Fibroblast of lung (primary cell): ENCODE measurements around the gene BTF3. TPM values are rescaled to one million over a fixed set of nuclear protein-coding genes. Genes with fewer than 3 reads are reported as not detected.

Experiments used
- DNase-seq, 2 donors: peaks; one replicate each; pipeline versions ENCODE4 v3.0.0 to v3.0.0-alpha.2; 2010; ENCODE audit warnings: low read depth in 2 of 2
- H2AFZ ChIP-seq: 2 replicates; pipeline ENCODE4 v1.5.1; 2012; ENCODE audit warnings: low read length, control low read depth, inconsistent platforms
- H3K27ac ChIP-seq: 2 replicates; pipeline ENCODE4 v1.5.1; 2011; ENCODE audit warnings: low read length, control low read depth; ENCODE audit not compliant: insufficient read depth
- H3K27me3 ChIP-seq: 2 replicates; pipeline ENCODE4 v1.5.1; 2011; ENCODE audit warnings: mild to moderate bottlenecking, low read length; ENCODE audit not compliant: control insufficient read depth, insufficient read depth
- H3K36me3 ChIP-seq: 2 replicates; pipeline ENCODE4 v1.5.1; 2011; ENCODE audit warnings: low read length; ENCODE audit not compliant: control insufficient read depth, insufficient read depth
- H3K4me1 ChIP-seq: 2 replicates; pipeline ENCODE4 v1.5.1; 2011; ENCODE audit warnings: low read length; ENCODE audit not compliant: control insufficient read depth, insufficient read depth; ENCODE audit errors: extremely low read depth
- H3K4me2 ChIP-seq: 2 replicates; pipeline ENCODE4 v1.5.1; 2011; ENCODE audit warnings: low read length, control low read depth; ENCODE audit not compliant: insufficient read depth; ENCODE audit errors: extremely low read depth
- H3K4me3 ChIP-seq, 4 experiments: fragments of 200-600 bp in 1 of 4; sonication (generic) in 1 of 4; replicated peaks in 1 of 4; 2 replicates each; pipeline ENCODE4 v1.5.1; 2011 to 2016; ENCODE audit warnings: low read length in 4 of 4, low read depth in 3 of 4, mild to moderate bottlenecking in 3 of 4, control low read depth in 2 of 4, inconsistent platforms in 1 of 4, mixed read lengths in 1 of 4; ENCODE audit not compliant: insufficient read depth in 1 of 4; ENCODE audit errors: control extremely low read depth in 1 of 4
- H3K79me2 ChIP-seq: 2 replicates; pipeline ENCODE4 v1.5.1; 2012; ENCODE audit warnings: mild to moderate bottlenecking, low read length, inconsistent platforms; ENCODE audit not compliant: control insufficient read depth, insufficient read depth
- H3K9ac ChIP-seq: 2 replicates; pipeline ENCODE4 v1.5.1; 2011; ENCODE audit warnings: mild to moderate bottlenecking, low read length, control low read depth; ENCODE audit not compliant: insufficient read depth
- H3K9me3 ChIP-seq: 2 replicates; pipeline ENCODE4 v1.5.1; 2012; ENCODE audit warnings: low read depth, low read length; ENCODE audit not compliant: control insufficient read depth, insufficient read depth
- H4K20me1 ChIP-seq: 2 replicates; pipeline ENCODE4 v1.5.1; 2011; ENCODE audit warnings: low read length; ENCODE audit not compliant: control insufficient read depth, insufficient read depth; ENCODE audit errors: extremely low read depth
- CTCF ChIP-seq, 2 donors: IDR thresholded peaks in 1 of 2; conservative IDR thresholded peaks in 1 of 2; 1 replicate in 1 of 2; 2 replicates in 1 of 2; pipeline ENCODE4 v1.5.1; 2011 to 2012; ENCODE audit warnings: low read length in 2 of 2, control low read depth in 1 of 2, inconsistent platforms in 1 of 2, low read depth in 1 of 2, mild to moderate bottlenecking in 1 of 2
- EZH2 ChIP-seq: IDR thresholded peaks from 2 replicates; pipeline ENCODE4 v1.5.1; 2012; ENCODE audit warnings: low read length, control low read depth, mild to moderate bottlenecking; ENCODE audit errors: missing control alignments
- polyA plus RNA-seq, 2 donors: library from polyadenylated mRNA; depleted of rRNA in 1 of 2; stranded (reverse) in 1 of 2; unstranded in 1 of 2; fragments of >200 nt; gene quantifications; 2 replicates each; pipeline ENCODE4 v1.2.1, GENCODE V29; 2011 to 2012; ENCODE audit warnings: missing spikeins in 1 of 2
- total RNA-seq: library from RNA; depleted of rRNA; stranded (reverse); fragments of >200 nt; gene quantifications from 2 replicates; pipeline ENCODE4 v1.2.1, GENCODE V29; 2014

The BTF3 gene
- total and polyA plus RNA-seq, 2 donors (not counting 1 experiment from before 2014, with no cell fraction given): 207 to 647 TPM

GRCh38 chr5:73534971-73535370 lies 36.7 kb downstream of the BTF3 start:
- Histone ChIP-seq H3K79me2 (no peaks in the 10 kb centered on the region), H3K4me2 (no peak overlapping the region), H3K27ac (no peak overlapping the region), H3K9ac (no peak overlapping the region), H3K27me3 (no peaks in the 10 kb centered on the region), H3K4me3 (no peak overlapping the region), H2AFZ (no peak overlapping the region), H3K36me3 (no peaks in the 10 kb centered on the region), H3K4me1 (no peaks in the 10 kb centered on the region), H3K9me3 (no peaks in the 10 kb centered on the region), H4K20me1 (no peaks in the 10 kb centered on the region)
- no peak for DNase-seq
- no peak for TF ChIP-seq EZH2
- no peak for TF ChIP-seq CTCF (conservative IDR thresholded peaks at IDR 0.05 in 1 of 2, IDR thresholded peaks at IDR 0.05 in 1 of 2; ENCODE audit: low read depth in 1 of 2, low read length in 2 of 2)

GRCh38 chr5:73539730-73540129 lies 41.5 kb downstream of the BTF3 start:
- no peak for DNase-seq
- Histone ChIP-seq H3K27ac (no peak overlapping the region), H3K4me2 (no peak overlapping the region), H3K9ac (no peak overlapping the region), H4K20me1 (no peaks in the 10 kb centered on the region), H2AFZ (no peak overlapping the region), H3K36me3 (no peaks in the 10 kb centered on the region), H3K4me3 (no peak overlapping the region), H3K4me1 (peaks cover 5% of the 10 kb centered on the region), H3K27me3 (no peaks in the 10 kb centered on the region), H3K9me3 (no peaks in the 10 kb centered on the region), H3K79me2 (no peaks in the 10 kb centered on the region)
- TF ChIP-seq CTCF (conservative IDR thresholded peaks at IDR 0.05 in 1 of 2, IDR thresholded peaks at IDR 0.05 in 1 of 2; ENCODE audit: low read depth in 1 of 2, low read length in 2 of 2) (no peak), EZH2 (no peak)

- Histone ChIP-seq H3K27me3 (no peaks in the 10 kb centered on the region), H2AFZ (no peak overlapping the region), H3K79me2 (no peaks in the 10 kb centered on the region), H3K4me3 (no peak overlapping the region), H3K36me3 (no peaks in the 10 kb centered on the region), H3K9ac (no peak overlapping the region), H3K4me2 (no peak overlapping the region), H3K9me3 (no peaks in the 10 kb centered on the region), H3K4me1 (peaks cover 5% of the 10 kb centered on the region), H3K27ac (no peak overlapping the region), H4K20me1 (no peaks in the 10 kb centered on the region)
- TF ChIP-seq EZH2 (no peak), CTCF (conservative IDR thresholded peaks at IDR 0.05 in 1 of 2, IDR thresholded peaks at IDR 0.05 in 1 of 2; ENCODE audit: low read depth in 1 of 2, low read length in 2 of 2) (no peak)
- DNase-seq: peak; percentile 32 to 94
These were observed 42.0 kb downstream of the BTF3 start for GRCh38 chr5:73540192-73540591.
